HEK293T (cell line): ENCODE data around the gene ARHGEF16.

Source experiments
- CTCF ChIA-PET: fragments of 350-600 bp; formaldehyde crosslinking; extraction: SDS; loops from one replicate; lab custom pipeline; 2021; ENCODE audit warnings: antibody characterized with exemption, inconsistent platforms; lab: Yijun Ruan, JAX
- POLR2A ChIA-PET: fragments of 350-600 bp; formaldehyde crosslinking; extraction: SDS; loops from one replicate; lab custom pipeline; 2020; ENCODE audit warnings: antibody characterized with exemption, inconsistent platforms; lab: Yijun Ruan, JAX
- DNase-seq: peaks from one replicate; pipeline ENCODE4 v3.0.0; 2012; ENCODE audit warnings: mixed read lengths; ENCODE audit errors: extremely low spot score
- ARNT ChIP-seq: fragments of 450-650 bp; IDR thresholded peaks from 2 replicates; pipeline ENCODE4 v1.6.1; 2017; ENCODE audit warnings: mild to moderate bottlenecking
- BHLHE40 ChIP-seq: fragments of 450-650 bp; IDR thresholded peaks from 2 replicates; pipeline ENCODE4 v1.6.1; 2016; ENCODE audit warnings: mild to moderate bottlenecking, moderate library complexity, borderline replicate concordance
- CTBP1 ChIP-seq: fragments of 450-650 bp; IDR thresholded peaks from 2 replicates; pipeline ENCODE4 v1.6.1; 2016; ENCODE audit warnings: borderline replicate concordance
- ELF4 ChIP-seq: fragments of 450-650 bp; IDR thresholded peaks from 2 replicates; pipeline ENCODE4 v1.6.1; 2017; ENCODE audit warnings: antibody characterized with exemption
- FOXA1 ChIP-seq: fragments of 450-650 bp; IDR thresholded peaks from 2 replicates; pipeline ENCODE4 v1.6.1; 2016; ENCODE audit warnings: mild to moderate bottlenecking
- FOXK2 ChIP-seq: fragments of 450-650 bp; IDR thresholded peaks from 2 replicates; pipeline ENCODE4 v1.6.1; 2016; ENCODE audit warnings: mild to moderate bottlenecking
- FOXM1 ChIP-seq: fragments of 450-650 bp; IDR thresholded peaks from 2 replicates; pipeline ENCODE4 v1.6.1; 2017; ENCODE audit warnings: mild to moderate bottlenecking, borderline replicate concordance
- HDGF ChIP-seq: fragments of 450-650 bp; IDR thresholded peaks from 2 replicates; pipeline ENCODE4 v1.6.1; 2017; ENCODE audit warnings: antibody characterized with exemption, borderline replicate concordance
- L3MBTL2 ChIP-seq: fragments of 450-650 bp; conservative IDR thresholded peaks from 2 replicates; pipeline ENCODE4 v1.6.1; 2016; ENCODE audit warnings: mild to moderate bottlenecking
- LEF1 ChIP-seq: fragments of 450-650 bp; IDR thresholded peaks from 2 replicates; pipeline ENCODE4 v1.6.1; 2017; ENCODE audit warnings: mild to moderate bottlenecking, borderline replicate concordance
- NFRKB ChIP-seq: fragments of 450-650 bp; IDR thresholded peaks from 2 replicates; pipeline ENCODE4 v1.6.1; 2016; ENCODE audit warnings: mild to moderate bottlenecking, moderate library complexity
- SP1 ChIP-seq: fragments of 450-650 bp; IDR thresholded peaks from 2 replicates; pipeline ENCODE4 v1.6.1; 2017
- SUZ12 ChIP-seq: fragments of 450-650 bp; IDR thresholded peaks from 2 replicates; pipeline ENCODE4 v1.6.1; 2016; ENCODE audit warnings: mild to moderate bottlenecking
- TARDBP ChIP-seq: fragments of 450-650 bp; IDR thresholded peaks from 2 replicates; pipeline ENCODE4 v1.6.1; 2016
- ZNF384 ChIP-seq: fragments of 450-650 bp; IDR thresholded peaks from 2 replicates; pipeline ENCODE4 v1.6.1; 2016
- TF ChIP-seq, protein P1 (sequence below): fragments of 450-650 bp; IDR thresholded peaks from 2 replicates; pipeline ENCODE4 v1.6.1; 2016

ARHGEF16 gene

DNA sequence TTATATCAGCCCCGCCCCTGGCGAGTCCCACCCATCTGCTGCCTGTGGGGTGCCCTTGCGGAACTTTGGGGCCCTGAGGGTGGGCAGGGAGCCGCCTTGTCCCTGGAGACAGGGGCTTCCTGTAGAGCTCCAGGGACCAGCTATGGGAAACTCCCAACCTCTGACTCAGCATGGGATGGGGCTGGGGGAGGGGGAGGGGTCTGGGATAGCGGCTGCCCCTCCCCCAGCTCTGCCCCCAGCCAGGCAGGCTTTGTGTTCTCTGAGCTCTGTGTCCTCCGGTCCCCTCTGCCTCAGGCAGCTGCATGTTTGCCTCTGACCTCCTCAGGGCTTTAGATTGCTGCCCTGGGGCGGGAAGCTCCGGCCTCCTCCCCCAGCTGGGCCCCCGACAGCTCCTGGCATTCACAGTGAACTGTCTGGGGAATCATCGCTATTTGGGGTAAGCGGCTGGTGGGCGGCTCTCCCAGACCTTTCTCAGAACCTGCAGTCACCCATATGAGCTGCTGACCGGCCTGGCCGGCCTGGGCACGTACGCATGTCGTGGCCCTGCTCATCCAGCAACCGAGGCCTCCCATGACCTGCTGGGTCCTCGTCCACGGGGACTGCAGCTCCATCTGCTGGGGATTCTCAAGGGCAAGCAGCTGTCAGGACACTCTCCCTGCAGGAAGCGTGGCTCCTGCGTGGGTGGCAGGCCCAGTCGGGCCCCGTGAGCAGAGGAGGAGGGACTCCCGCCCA is 17.1 kb downstream of the ARHGEF16 start:
- no peak for DNase-seq
- CTCF ChIA-PET: interaction anchor here (0.8 to 2.1 kb wide), 4 partner anchors 10 to 93 kb away, joined by 3 to 19 read pairs (median 4); no protein-coding TSS in a partner anchor
- POLR2A ChIA-PET: interaction anchor here (0.7 kb wide), 1 partner anchor 19 kb away, joined by 3 read pairs; no protein-coding TSS in a partner anchor
- TF ChIP-seq LEF1 (no peak), FOXA1 (no peak), ZNF384 (no peak), FOXK2 (no peak), L3MBTL2 (no peak), HDGF (no peak), NFRKB (no peak), SUZ12 (no peak), SP1 (no peak), TARDBP (no peak), ELF4 (no peak), FOXM1 (no peak), BHLHE40 (no peak), ARNT (no peak), CTBP1 (no peak)
- TF ChIP-seq, protein P1, sequence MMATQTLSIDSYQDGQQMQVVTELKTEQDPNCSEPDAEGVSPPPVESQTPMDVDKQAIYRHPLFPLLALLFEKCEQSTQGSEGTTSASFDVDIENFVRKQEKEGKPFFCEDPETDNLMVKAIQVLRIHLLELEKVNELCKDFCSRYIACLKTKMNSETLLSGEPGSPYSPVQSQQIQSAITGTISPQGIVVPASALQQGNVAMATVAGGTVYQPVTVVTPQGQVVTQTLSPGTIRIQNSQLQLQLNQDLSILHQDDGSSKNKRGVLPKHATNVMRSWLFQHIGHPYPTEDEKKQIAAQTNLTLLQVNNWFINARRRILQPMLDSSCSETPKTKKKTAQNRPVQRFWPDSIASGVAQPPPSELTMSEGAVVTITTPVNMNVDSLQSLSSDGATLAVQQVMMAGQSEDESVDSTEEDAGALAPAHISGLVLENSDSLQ: no peak

DNA sequence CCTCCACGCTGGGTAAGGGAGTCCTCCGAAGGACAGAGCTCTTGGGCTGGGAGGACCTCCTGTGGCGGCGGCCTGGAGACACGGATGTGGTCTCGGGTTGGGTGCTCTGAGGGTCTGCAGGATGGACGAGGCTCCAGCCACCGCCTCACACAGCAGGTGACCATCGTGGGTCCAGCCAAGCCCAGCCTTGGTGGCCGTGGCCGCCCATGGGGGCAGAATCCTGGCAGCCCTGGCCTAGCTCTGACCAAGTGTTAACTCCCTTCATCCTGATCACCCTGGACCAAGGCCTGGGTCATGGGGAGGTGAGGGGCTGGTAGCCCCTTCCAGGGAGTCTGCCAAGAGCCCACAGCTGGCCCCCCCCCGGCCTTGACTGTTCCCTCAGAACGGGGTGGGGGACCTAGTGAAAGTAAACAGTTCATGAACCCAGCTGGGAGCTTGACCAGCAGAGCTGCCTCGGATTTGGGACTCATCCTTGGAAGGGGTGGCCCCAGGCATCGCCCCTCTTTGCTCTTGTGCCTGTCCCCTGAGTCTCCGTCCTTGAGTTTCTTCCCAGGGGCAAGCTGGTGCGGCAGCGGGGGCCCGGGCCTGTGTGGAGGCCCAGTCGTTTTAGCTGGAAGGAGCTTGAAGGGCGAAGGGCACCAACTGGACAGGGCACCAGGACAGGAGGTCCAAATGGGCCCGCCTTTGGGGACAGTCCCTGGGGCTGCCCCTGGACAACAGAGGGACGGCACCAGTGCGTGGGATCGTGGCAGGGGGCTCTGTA is 17.8 kb downstream of the ARHGEF16 start:
- no peak for DNase-seq
- TF ChIP-seq L3MBTL2 (no peak), FOXK2 (no peak), CTBP1 (no peak), LEF1 (no peak), TARDBP (no peak), SP1 (no peak)
- POLR2A ChIA-PET: no interaction called here
- CTCF ChIA-PET: interaction anchor here (0.8 to 2.1 kb wide), 2 partner anchors 9 to 19 kb away, joined by 4 to 19 read pairs; no protein-coding TSS in a partner anchor

DNA sequence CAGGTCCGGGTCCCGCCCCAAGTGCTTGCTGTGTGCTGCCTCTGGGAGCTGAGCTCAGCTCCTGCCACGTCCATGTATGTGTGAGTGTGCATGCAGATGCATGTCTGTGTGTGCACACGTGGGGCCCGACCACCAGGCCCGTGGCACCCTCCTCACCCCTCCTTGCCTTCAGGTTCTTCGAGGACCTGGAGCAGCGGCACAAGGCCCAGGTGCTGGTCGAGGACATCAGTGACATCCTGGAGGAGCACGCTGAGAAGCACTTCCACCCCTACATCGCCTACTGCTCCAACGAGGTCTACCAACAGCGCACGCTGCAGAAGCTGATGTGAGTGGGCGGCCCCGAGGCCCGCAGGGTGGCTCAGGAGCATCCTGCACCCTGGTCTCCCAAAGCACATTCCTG is 18.4 kb downstream of the ARHGEF16 start:
- no peak for DNase-seq
- POLR2A ChIA-PET: no interaction called here
- no peak for TF ChIP-seq L3MBTL2
- TF ChIP-seq, protein P1: no peak
- TF ChIP-seq ZNF384: no peak
- TF ChIP-seq LEF1: no peak
- TF ChIP-seq FOXM1: no peak
- TF ChIP-seq SUZ12: no peak
- no peak for TF ChIP-seq FOXA1
- no peak for TF ChIP-seq CTBP1
- no peak for TF ChIP-seq BHLHE40
- no peak for TF ChIP-seq SP1
- no peak for TF ChIP-seq NFRKB
- TF ChIP-seq HDGF: no peak
- TF ChIP-seq TARDBP: no peak
- TF ChIP-seq FOXK2: no peak
- TF ChIP-seq ELF4: no peak
- no peak for TF ChIP-seq ARNT
- CTCF ChIA-PET: interaction anchor here (2.1 kb wide), 1 partner anchor 20 kb away, joined by 19 read pairs; no protein-coding TSS in a partner anchor

DNA sequence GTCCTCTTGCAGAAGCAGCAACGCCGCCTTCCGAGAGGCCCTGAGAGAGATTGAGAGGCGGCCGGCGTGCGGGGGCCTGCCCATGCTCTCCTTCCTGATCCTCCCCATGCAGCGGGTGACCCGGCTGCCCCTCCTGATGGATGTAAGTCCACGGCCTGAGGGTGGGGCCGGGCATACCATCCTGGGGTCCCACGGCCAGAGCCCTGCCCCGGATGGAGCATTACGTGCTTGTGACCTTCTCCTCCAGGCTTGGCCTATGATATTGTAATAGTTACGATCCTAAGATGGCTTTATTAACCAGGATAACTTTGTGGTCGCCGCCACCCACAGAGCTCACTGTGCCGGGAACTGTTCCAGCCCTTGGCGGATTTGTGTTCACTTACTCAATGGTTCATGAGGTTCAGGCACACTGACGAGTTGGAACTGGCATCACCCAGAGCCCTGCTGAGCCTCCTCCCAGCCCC is 18.9 kb downstream of the ARHGEF16 start:
- no peak for DNase-seq
- TF ChIP-seq FOXK2: no peak
- TF ChIP-seq ZNF384: no peak
- no peak for TF ChIP-seq SUZ12
- TF ChIP-seq ARNT: no peak
- no peak for TF ChIP-seq LEF1
- TF ChIP-seq L3MBTL2: no peak
- TF ChIP-seq ELF4: no peak
- TF ChIP-seq CTBP1: no peak
- TF ChIP-seq BHLHE40: no peak
- TF ChIP-seq SP1: no peak
- TF ChIP-seq TARDBP: no peak
- TF ChIP-seq FOXA1: no peak
- no peak for TF ChIP-seq FOXM1
- TF ChIP-seq, protein P1: no peak
- no peak for TF ChIP-seq HDGF
- no peak for TF ChIP-seq NFRKB
- ChIA-PET POLR2A (no interaction called here), CTCF (interaction anchor here (0.6 kb wide), 1 partner anchor 21 kb away, joined by 4 read pairs; no protein-coding TSS in a partner anchor)

DNA sequence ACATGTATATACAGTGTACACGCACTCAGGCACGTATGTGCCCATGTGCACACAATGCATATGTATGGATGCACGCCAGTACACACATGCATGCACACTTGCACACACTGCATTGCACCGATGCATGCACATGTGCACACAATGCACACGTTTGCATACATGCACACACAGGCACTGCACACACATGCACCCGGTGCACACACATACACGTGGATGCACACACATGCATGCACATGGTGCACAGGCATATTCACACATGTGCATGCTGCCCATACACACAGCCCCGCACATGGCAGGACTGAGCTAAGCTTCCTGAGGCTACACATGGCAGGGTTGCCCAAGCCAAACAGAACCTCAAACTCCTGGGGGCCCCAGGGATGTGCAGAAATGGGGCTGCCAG is 19.6 kb downstream of the ARHGEF16 start:
- ChIA-PET POLR2A (no interaction called here), CTCF (interaction anchor here (0.6 kb wide), 1 partner anchor 21 kb away, joined by 4 read pairs; no protein-coding TSS in a partner anchor)
- no peak for DNase-seq
- TF ChIP-seq L3MBTL2 (no peak), BHLHE40 (no peak), FOXM1 (no peak), SUZ12 (no peak)

DNA sequence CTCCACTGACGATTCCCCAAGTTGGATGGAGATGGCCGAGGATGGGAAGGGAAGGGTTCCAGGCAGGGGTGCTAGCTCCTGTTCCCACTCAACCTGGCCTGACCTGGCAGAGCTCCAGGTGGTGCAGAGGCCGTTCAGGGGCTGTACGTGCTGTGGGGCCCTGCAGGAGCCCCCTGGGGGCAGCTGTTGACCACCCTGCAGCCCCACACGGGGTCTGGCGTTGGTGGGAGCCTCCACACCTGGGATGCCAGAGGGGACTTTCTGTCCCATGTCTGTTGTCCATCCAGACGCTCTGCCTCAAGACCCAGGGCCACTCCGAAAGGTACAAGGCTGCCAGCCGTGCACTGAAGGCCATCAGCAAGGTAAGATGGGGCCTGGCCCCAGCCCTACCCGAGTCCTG is 20.0 kb downstream of the ARHGEF16 start:
- no peak for TF ChIP-seq TARDBP
- TF ChIP-seq LEF1: no peak
- TF ChIP-seq NFRKB: no peak
- no peak for TF ChIP-seq ARNT
- no peak for TF ChIP-seq BHLHE40
- TF ChIP-seq FOXA1: no peak
- no peak for TF ChIP-seq HDGF
- no peak for TF ChIP-seq FOXK2
- no peak for TF ChIP-seq SUZ12
- no peak for TF ChIP-seq SP1
- TF ChIP-seq CTBP1: no peak
- no peak for TF ChIP-seq ZNF384
- ChIA-PET CTCF (no interaction called here), POLR2A (no interaction called here)
- DNase-seq: no peak
